HCT116 (cell line): ENCODE results near the gene TMEM203. TPM values are rescaled to one million over a fixed set of nuclear protein-coding genes. Genes with fewer than 3 reads are reported as not detected.

Source experiments
- ATAC-seq: fragments of 200-7000 bp; cut with Tn5 transposase; 2 replicates; pipeline ENCODE4 v1.9.1; 2020; ENCODE audit warnings: mild to moderate bottlenecking, moderate library complexity
- BruUV-seq: library from RNA; stranded (reverse); fragments of 400-500 nt; replicated peaks from 2 replicates; lab custom pipeline; 2021; lab: Mats Ljungman, UMichigan
- CTCF ChIA-PET: fragments of 300-600 bp; sonication (Branson Sonifier 250); formaldehyde crosslinking; loops from one replicate; lab custom pipeline; 2021; ENCODE audit warnings: antibody characterized with exemption; lab: Charles Lee
- POLR2A ChIA-PET: fragments of 300-600, 350-600 bp; sonication (Branson Sonifier 250); formaldehyde crosslinking; loops from one replicate; lab custom pipeline; 2021; ENCODE audit warnings: antibody characterized with exemption; lab: Charles Lee
- RAD21 ChIA-PET, 2 experiments: fragments of 300-600 bp; sonication (Branson Sonifier 250); formaldehyde crosslinking; loops; one replicate each; lab custom pipeline; 2023; ENCODE audit warnings: low total read pairs in 2 of 2; ENCODE audit not compliant: uncharacterized antibody in 2 of 2, unreplicated experiment in 2 of 2, low non-redundant PET in 1 of 2; lab: Charles Lee
- DNase-seq: peaks from one replicate; pipeline ENCODE4 v3.0.0-alpha.2; 2010; ENCODE audit warnings: low read depth, low spot score
- H2AFZ ChIP-seq: fragments of 200-600 bp; shearing (Covaris generic), sonication (generic); 2 replicates; pipeline ENCODE4 v1.6.1; 2017; ENCODE audit warnings: low read depth, mixed run types, mixed read lengths, antibody characterized with exemption, low read length; ENCODE audit not compliant: poor library complexity, severe bottlenecking
- H3K27ac ChIP-seq: 2 replicates; pipeline ENCODE4 v1.5.1; 2012; ENCODE audit warnings: low read depth, low read length
- H3K27me3 ChIP-seq: fragments of 200-600 bp; sonication (generic); 2 replicates; pipeline ENCODE4 v1.6.1; 2016; ENCODE audit warnings: mixed run types, low read length, mixed read lengths; ENCODE audit not compliant: insufficient read depth
- H3K36me3 ChIP-seq, 2 experiments: fragments of 200-500 bp in 1 of 2; fragments of 200-600 bp in 1 of 2; sonication (Bioruptor generic) in 1 of 2; sonication (generic) in 1 of 2; 2 replicates each; pipeline versions ENCODE4 v1.5.1 to v1.6.1; 2014 to 2016; ENCODE audit warnings: low read length in 2 of 2, inconsistent platforms in 1 of 2, mixed read lengths in 1 of 2, mixed run types in 1 of 2; ENCODE audit not compliant: insufficient read depth in 2 of 2, control insufficient read depth in 1 of 2
- H3K4me1 ChIP-seq, 2 experiments: fragments of 200-600 bp in 1 of 2; sonication (generic) in 1 of 2; 2 replicates each; pipeline versions ENCODE4 v1.5.1 to v1.6.1; 2012 to 2017; ENCODE audit warnings: low read length in 2 of 2, inconsistent platforms in 1 of 2, mild to moderate bottlenecking in 1 of 2, mixed read lengths in 1 of 2, mixed run types in 1 of 2, moderate library complexity in 1 of 2; ENCODE audit not compliant: insufficient read depth in 2 of 2, control insufficient read depth in 1 of 2
- H3K4me2 ChIP-seq: fragments of 200-600 bp; sonication (generic); 2 replicates; pipeline ENCODE4 v1.6.1; 2017; ENCODE audit warnings: mixed run types, low read length, mixed read lengths
- H3K4me3 ChIP-seq, 2 experiments: fragments of 200-600 bp in 1 of 2; sonication (generic) in 1 of 2; replicated peaks in 1 of 2; 2 replicates each; pipeline ENCODE4 v1.5.1; 2011 to 2016; ENCODE audit warnings: low read length in 2 of 2, control low read depth in 1 of 2, low read depth in 1 of 2, mild to moderate bottlenecking in 1 of 2, mixed read lengths in 1 of 2, mixed run types in 1 of 2
- H3K79me2 ChIP-seq: fragments of 200-600 bp; sonication (generic); 2 replicates; pipeline ENCODE4 v1.6.1; 2017; ENCODE audit warnings: mild to moderate bottlenecking, mixed run types, low read length, moderate library complexity, mixed read lengths; ENCODE audit not compliant: insufficient read depth
- H3K9ac ChIP-seq: fragments of 200-600 bp; sonication (generic); 2 replicates; pipeline ENCODE4 v1.6.1; 2016; ENCODE audit warnings: low read length, mixed read lengths
- H3K9me2 ChIP-seq: fragments of 200-600 bp; sonication (generic), shearing (Covaris generic); 2 replicates; pipeline ENCODE4 v1.6.1; 2017; ENCODE audit warnings: mixed run types, mild to moderate bottlenecking, moderate library complexity; ENCODE audit not compliant: insufficient read depth
- H3K9me3 ChIP-seq, 2 experiments: fragments of 200-500 bp in 1 of 2; fragments of 200-600 bp in 1 of 2; sonication (Bioruptor generic) in 1 of 2; sonication (generic) in 1 of 2; 2 replicates each; pipeline ENCODE4 v1.6.1; 2014 to 2017; ENCODE audit warnings: low read length in 2 of 2, mixed read lengths in 2 of 2, inconsistent platforms in 1 of 2, low read depth in 1 of 2, mild to moderate bottlenecking in 1 of 2, mixed run types in 1 of 2, moderate library complexity in 1 of 2; ENCODE audit not compliant: control insufficient read depth in 1 of 2, insufficient read depth in 1 of 2
- H4K20me1 ChIP-seq: fragments of 200-600 bp; sonication (generic), shearing (Covaris generic); 2 replicates; pipeline ENCODE4 v1.6.1; 2017; ENCODE audit warnings: mixed run types, mild to moderate bottlenecking, moderate library complexity; ENCODE audit not compliant: insufficient read depth
- CEBPB ChIP-seq: IDR thresholded peaks from 2 replicates; pipeline ENCODE4 v1.6.1; 2012; ENCODE audit warnings: low read depth
- EZH2 ChIP-seq: fragments of 200-600 bp; sonication (generic); IDR thresholded peaks from 2 replicates; pipeline ENCODE4 v1.6.1; 2017; ENCODE audit warnings: antibody characterized with exemption, mixed run types
- EZH2phosphoT487 ChIP-seq: fragments of 200-600 bp; IDR thresholded peaks from 2 replicates; pipeline ENCODE4 v1.6.1; 2018; ENCODE audit warnings: antibody characterized with exemption, borderline replicate concordance
- FOSL1 ChIP-seq: IDR thresholded peaks from 2 replicates; pipeline ENCODE4 v1.6.1; 2012; ENCODE audit warnings: low read depth
- POLR2A ChIP-seq: IDR thresholded peaks from 2 replicates; pipeline ENCODE4 v1.7.0; 2011; ENCODE audit warnings: borderline replicate concordance; ENCODE audit not compliant: insufficient read depth, insufficient read length; ENCODE audit errors: extremely low read depth
- SIN3A ChIP-seq: IDR thresholded peaks from 2 replicates; pipeline ENCODE4 v1.6.1; 2012; ENCODE audit warnings: low read depth
- SP1 ChIP-seq: IDR thresholded peaks from 2 replicates; pipeline ENCODE4 v1.6.1; 2012; ENCODE audit warnings: low read depth
- TCF7L2 ChIP-seq: IDR thresholded peaks from 2 replicates; pipeline ENCODE4 v1.7.0; 2011; ENCODE audit warnings: borderline replicate concordance, inconsistent platforms; ENCODE audit not compliant: insufficient read depth, insufficient read length; ENCODE audit errors: extremely low read depth
- ZFX ChIP-seq: fragments of 450-650 bp; IDR thresholded peaks from 2 replicates; pipeline ENCODE4 v1.6.1; 2017
- intact Hi-C: fragments of 100-400 bp; cut with micrococcal nuclease; formaldehyde crosslinking; loops from 2 replicates; pipeline ENCODE4 v1.10.0; 2022
- total RNA-seq: library from RNA; stranded (reverse); gene quantifications from one replicate; pipeline ENCODE4 v1.2.1, GENCODE V29; 2021; ENCODE audit not compliant: unreplicated experiment
- TF ChIP-seq, protein P1 (sequence below): IDR thresholded peaks from 2 replicates; pipeline ENCODE4 v1.6.1; 2012
- TF ChIP-seq, protein P2 (sequence below), 3 experiments: fragments of 200-600 bp in 1 of 3; sonication (generic) in 1 of 3; IDR thresholded peaks in 2 of 3; conservative IDR thresholded peaks in 1 of 3; 2 replicates each; pipeline ENCODE4 v1.5.1; 2012 to 2017; ENCODE audit warnings: low read depth in 2 of 3, low read length in 2 of 3, antibody characterized with exemption in 1 of 3, borderline replicate concordance in 1 of 3, control low read depth in 1 of 3, mild to moderate bottlenecking in 1 of 3, mixed read lengths in 1 of 3, mixed run types in 1 of 3, moderate library complexity in 1 of 3; ENCODE audit not compliant: insufficient read depth in 1 of 3
- TF ChIP-seq, protein P3 (sequence below): IDR thresholded peaks from 2 replicates; pipeline ENCODE4 v1.6.1; 2011; ENCODE audit warnings: mild to moderate bottlenecking, low read length, moderate library complexity; ENCODE audit not compliant: insufficient replicate concordance; ENCODE audit errors: extremely low read depth

Gene TMEM203
- total RNA-seq, 1 experiment from 2014 or later, result 45.0 TPM

DNA sequence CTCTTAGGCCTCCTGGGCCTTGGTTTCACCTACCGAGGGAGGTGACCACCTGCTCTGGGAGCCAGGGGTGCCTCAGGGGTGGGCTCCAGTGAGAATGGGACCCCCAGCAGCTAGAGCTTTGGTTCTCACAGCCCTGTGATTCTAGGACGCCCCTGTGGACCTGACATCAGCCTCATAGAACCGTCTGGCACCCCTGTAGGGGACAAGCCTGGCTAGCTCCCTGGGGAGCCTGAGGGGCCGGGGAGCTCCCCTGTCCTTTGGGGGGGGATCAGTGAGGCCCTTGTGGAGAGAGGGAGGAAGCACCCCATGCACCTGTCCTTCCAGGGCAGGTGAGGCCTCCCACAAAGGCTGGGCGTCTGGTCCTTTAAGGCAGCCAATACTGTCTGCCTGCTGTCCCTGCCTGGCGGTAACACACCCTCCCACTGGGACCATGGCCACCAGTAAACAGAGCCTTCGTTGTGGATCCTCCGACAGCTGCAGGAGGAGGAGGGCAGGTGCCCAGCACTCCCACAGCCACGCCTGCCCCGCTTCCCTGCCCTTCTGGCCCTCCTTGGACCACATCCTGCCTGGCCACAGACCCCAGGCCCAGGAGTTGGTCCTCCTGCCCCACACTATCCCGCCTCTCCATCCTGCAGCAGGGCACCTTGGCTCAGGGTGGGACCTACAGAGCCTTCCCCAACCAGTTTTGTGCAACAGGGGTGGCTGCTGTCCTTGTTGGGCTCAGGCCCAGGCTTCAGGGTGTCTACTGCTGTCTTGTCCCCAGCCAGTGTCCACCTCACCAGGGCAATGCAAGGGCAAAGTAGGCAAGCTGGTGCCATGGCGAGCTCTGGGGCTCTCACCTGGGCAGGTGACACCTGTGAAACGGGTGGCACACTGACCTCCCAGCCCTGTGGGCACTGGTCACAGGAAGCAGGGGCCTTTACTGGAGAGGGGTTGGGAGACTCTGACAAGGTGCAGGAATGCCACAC, 32.6 kb upstream of the TMEM203 start:
- TF ChIP-seq, protein P1, sequence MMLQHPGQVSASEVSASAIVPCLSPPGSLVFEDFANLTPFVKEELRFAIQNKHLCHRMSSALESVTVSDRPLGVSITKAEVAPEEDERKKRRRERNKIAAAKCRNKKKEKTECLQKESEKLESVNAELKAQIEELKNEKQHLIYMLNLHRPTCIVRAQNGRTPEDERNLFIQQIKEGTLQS, result no peak
- TF ChIP-seq POLR2A (no peak), SP1 (no peak), FOSL1 (no peak), SIN3A (no peak), CEBPB (no peak), TCF7L2 (no peak), ZFX (no peak), EZH2phosphoT487 (no peak), EZH2 (no peak)
- TF ChIP-seq, protein P2, sequence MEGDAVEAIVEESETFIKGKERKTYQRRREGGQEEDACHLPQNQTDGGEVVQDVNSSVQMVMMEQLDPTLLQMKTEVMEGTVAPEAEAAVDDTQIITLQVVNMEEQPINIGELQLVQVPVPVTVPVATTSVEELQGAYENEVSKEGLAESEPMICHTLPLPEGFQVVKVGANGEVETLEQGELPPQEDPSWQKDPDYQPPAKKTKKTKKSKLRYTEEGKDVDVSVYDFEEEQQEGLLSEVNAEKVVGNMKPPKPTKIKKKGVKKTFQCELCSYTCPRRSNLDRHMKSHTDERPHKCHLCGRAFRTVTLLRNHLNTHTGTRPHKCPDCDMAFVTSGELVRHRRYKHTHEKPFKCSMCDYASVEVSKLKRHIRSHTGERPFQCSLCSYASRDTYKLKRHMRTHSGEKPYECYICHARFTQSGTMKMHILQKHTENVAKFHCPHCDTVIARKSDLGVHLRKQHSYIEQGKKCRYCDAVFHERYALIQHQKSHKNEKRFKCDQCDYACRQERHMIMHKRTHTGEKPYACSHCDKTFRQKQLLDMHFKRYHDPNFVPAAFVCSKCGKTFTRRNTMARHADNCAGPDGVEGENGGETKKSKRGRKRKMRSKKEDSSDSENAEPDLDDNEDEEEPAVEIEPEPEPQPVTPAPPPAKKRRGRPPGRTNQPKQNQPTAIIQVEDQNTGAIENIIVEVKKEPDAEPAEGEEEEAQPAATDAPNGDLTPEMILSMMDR (IDR thresholded peaks at IDR 0.05 in 2 of 3, conservative IDR thresholded peaks at IDR 0.05 in 1 of 3; ENCODE audit: borderline replicate concordance in 1 of 3, insufficient read depth in 1 of 3, low read depth in 2 of 3, low read length in 2 of 3), result no peak
- TF ChIP-seq, protein P3, sequence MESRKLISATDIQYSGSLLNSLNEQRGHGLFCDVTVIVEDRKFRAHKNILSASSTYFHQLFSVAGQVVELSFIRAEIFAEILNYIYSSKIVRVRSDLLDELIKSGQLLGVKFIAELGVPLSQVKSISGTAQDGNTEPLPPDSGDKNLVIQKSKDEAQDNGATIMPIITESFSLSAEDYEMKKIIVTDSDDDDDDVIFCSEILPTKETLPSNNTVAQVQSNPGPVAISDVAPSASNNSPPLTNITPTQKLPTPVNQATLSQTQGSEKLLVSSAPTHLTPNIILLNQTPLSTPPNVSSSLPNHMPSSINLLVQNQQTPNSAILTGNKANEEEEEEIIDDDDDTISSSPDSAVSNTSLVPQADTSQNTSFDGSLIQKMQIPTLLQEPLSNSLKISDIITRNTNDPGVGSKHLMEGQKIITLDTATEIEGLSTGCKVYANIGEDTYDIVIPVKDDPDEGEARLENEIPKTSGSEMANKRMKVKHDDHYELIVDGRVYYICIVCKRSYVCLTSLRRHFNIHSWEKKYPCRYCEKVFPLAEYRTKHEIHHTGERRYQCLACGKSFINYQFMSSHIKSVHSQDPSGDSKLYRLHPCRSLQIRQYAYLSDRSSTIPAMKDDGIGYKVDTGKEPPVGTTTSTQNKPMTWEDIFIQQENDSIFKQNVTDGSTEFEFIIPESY, result no peak
- BruUV-seq, result no TSS peak
- Histone ChIP-seq H3K27ac (peak overlapping the region; percentile 47; the same call in 1 of the 2 replicates), H3K27me3 (no peaks in the 10 kb centered on the region), H3K9me3 (no peaks in the 10 kb centered on the region), H3K36me3 (peaks cover 11 to 14% of the 10 kb centered on the region in 2 experiments), H3K4me1 (peaks cover 31 to 51% of the 10 kb centered on the region in 2 experiments), H2AFZ (no peak overlapping the region), H3K79me2 (peaks cover 31% of the 10 kb centered on the region), H3K4me2 (peak overlapping the region; percentile 79), H3K9me2 (no peaks in the 10 kb centered on the region), H3K9ac (peak overlapping the region; percentile 32; the same call in 1 of the 2 replicates), H4K20me1 (peaks cover 14% of the 10 kb centered on the region; the same call in 1 of the 2 replicates), H3K4me3 (no peak overlapping the region)
- POLR2A ChIA-PET, result interaction anchor here (0.8 to 1.3 kb wide), 2 partner anchors 15 to 118 kb away, joined by 3 to 4 read pairs; no protein-coding TSS in a partner anchor
- CTCF ChIA-PET, result interaction anchor here (1.1 to 2.8 kb wide), 3 partner anchors 12 to 24 kb away, joined by 5 to 43 read pairs (median 11); partner anchors contain the start of genes CYSRT1 and RNF224
- RAD21 ChIA-PET, result interaction anchor here in 1 of 2 experiments (0.6 kb wide), 1 partner anchor 19 kb away, joined by 4 read pairs; no protein-coding TSS in a partner anchor
- intact Hi-C loops, result no loop called here
- DNase-seq (no peak), ATAC-seq (no peak)
